Neural cell (in vitro differentiated cells): ENCODE results near the gene CDK1.

Source experiments
- CTCF ChIP-seq: fragments of 450-650 bp; IDR thresholded peaks from 2 replicates; pipeline ENCODE4 v1.5.1; 2014; ENCODE audit warnings: antibody characterized with exemption, mild to moderate bottlenecking, moderate library complexity; ENCODE audit not compliant: poor library complexity, severe bottlenecking
- EP300 ChIP-seq: fragments of 450-650 bp; conservative IDR thresholded peaks from 2 replicates; pipeline ENCODE4 v1.6.1; 2014; ENCODE audit warnings: antibody characterized with exemption, mild to moderate bottlenecking, moderate library complexity; ENCODE audit not compliant: poor library complexity, severe bottlenecking
- EZH2 ChIP-seq: fragments of 200-600, 300-800 bp; shearing (Covaris generic), sonication (generic); IDR thresholded peaks from 2 replicates; pipeline ENCODE4 v1.6.1; 2014; ENCODE audit warnings: antibody characterized with exemption, low read length, borderline replicate concordance, mild to moderate bottlenecking; ENCODE audit not compliant: insufficient read depth, poor library complexity, severe bottlenecking
- MXI1 ChIP-seq: fragments of 450-650 bp; conservative IDR thresholded peaks from 2 replicates; pipeline ENCODE4 v1.6.1; 2014; ENCODE audit warnings: antibody characterized with exemption, mild to moderate bottlenecking; ENCODE audit not compliant: poor library complexity, severe bottlenecking
- POLR2AphosphoS5 ChIP-seq: IDR thresholded peaks from 2 replicates; pipeline ENCODE4 v1.6.1; 2012
- RAD21 ChIP-seq: fragments of 450-650 bp; conservative IDR thresholded peaks from 2 replicates; pipeline ENCODE4 v1.6.1; 2014; ENCODE audit warnings: antibody characterized with exemption, mild to moderate bottlenecking, moderate library complexity
- REST ChIP-seq: IDR thresholded peaks from 2 replicates; pipeline ENCODE4 v1.6.1; 2012; ENCODE audit warnings: borderline replicate concordance
- SMC3 ChIP-seq: fragments of 450-650 bp; conservative IDR thresholded peaks from 2 replicates; pipeline ENCODE4 v1.6.1; 2014; ENCODE audit warnings: antibody characterized with exemption, mild to moderate bottlenecking, moderate library complexity; ENCODE audit not compliant: poor library complexity

- no peak for TF ChIP-seq CTCF
- TF ChIP-seq RAD21, result no peak
- TF ChIP-seq SMC3, result no peak
- TF ChIP-seq REST, result no peak
- no peak for TF ChIP-seq MXI1
- no peak for TF ChIP-seq EZH2
- TF ChIP-seq EP300, result no peak
- TF ChIP-seq POLR2AphosphoS5, result no peak
Measured at GRCh38 chr10:60731134-60731885, 47.0 kb upstream of the CDK1 start.
